Lower leg skin (tissue), 4 donors: ENCODE data around the gene COL8A2. TPM values are rescaled to one million over a fixed set of nuclear protein-coding genes. Genes with fewer than 3 reads are reported as not detected.

Experiments
- DNase-seq, 2 donors: peaks; one replicate each; pipeline ENCODE4 v3.0.0-alpha.2; 2019; ENCODE audit warnings: low spot score in 2 of 2
- H3K4me3 ChIP-seq: fragments of 200-600 bp; sonication (generic); 2 replicates; pipeline ENCODE4 v1.5.1; 2017; ENCODE audit warnings: mild to moderate bottlenecking, low read depth; ENCODE audit not compliant: poor library complexity, severe bottlenecking
- POLR2A ChIP-seq, 2 donors: fragments of 450-650 bp; IDR thresholded peaks; one replicate each; pipeline ENCODE4 v1.6.1; 2016 to 2017; ENCODE audit warnings: antibody characterized with exemption in 2 of 2, mild to moderate bottlenecking in 1 of 2, moderate library complexity in 1 of 2
- WGBS, 2 donors: methylation state at CpG; one replicate each; pipeline ENCODE4 v1.1.5; 2018; 5-methylcytosine and 5-hydroxymethylcytosine counted together
- intact Hi-C: fragments of 100-400 bp; cut with DNase I; formaldehyde crosslinking; loops from one replicate; pipeline ENCODE4 v1.15.0; 2023; ENCODE audit warnings: low total_unique reads
- total RNA-seq, 4 donors: library from RNA; depleted of rRNA; stranded (reverse); fragments of >200 nt; gene quantifications; one replicate each; pipeline ENCODE4 v1.1.0, GENCODE V29; 2016
- TF ChIP-seq, protein P1 (sequence below), 3 donors: fragments of 450-650 bp; IDR thresholded peaks; one replicate each; pipeline ENCODE4 v1.5.1; 2016; ENCODE audit warnings: antibody characterized with exemption in 3 of 3, mild to moderate bottlenecking in 3 of 3, moderate library complexity in 2 of 3

Gene COL8A2
- total RNA-seq, 4 donors from 2014 or later, result 4.8 to 9.8 (median 7.6) TPM

DNA sequence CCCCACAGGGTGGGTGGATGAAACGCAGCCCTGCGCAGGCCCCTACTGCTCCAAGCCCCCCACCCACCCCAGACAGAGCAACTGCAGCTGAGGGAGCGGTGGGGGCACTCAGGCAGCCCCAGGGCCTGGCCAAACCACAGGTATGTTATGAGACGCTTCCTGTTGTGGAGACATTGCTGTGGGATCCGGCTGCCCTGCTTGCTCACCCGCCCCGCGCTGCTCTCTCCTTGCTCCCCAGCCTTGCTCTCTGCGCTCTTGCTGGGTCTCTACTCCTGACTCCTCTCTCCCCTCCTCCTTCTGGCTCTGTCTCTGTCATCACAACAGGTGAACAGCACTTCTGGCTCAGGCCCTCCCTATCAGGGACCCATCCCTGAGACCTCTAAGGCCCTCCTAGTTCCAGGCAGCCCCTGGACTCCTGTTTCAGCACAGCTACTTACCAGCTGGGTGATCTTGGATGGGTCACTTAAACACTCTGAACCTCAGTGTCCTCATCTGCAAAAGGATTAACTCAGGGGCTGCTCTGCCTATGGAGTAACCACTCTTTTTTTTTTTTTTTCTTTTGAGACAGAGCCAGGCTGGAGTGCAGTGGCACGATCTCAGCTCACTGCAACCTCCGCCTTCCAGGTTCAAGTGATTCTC lies 15.9 kb downstream of the COL8A2 start:
- H3K4me3 ChIP-seq, result no peak overlapping the region
- intact Hi-C loops, result no loop called here
- WGBS, 2 donors, result 64 to 76% methylated on average over 11 of the region's 11 CpGs
- DNase-seq, result no peak
- TF ChIP-seq, protein P1, sequence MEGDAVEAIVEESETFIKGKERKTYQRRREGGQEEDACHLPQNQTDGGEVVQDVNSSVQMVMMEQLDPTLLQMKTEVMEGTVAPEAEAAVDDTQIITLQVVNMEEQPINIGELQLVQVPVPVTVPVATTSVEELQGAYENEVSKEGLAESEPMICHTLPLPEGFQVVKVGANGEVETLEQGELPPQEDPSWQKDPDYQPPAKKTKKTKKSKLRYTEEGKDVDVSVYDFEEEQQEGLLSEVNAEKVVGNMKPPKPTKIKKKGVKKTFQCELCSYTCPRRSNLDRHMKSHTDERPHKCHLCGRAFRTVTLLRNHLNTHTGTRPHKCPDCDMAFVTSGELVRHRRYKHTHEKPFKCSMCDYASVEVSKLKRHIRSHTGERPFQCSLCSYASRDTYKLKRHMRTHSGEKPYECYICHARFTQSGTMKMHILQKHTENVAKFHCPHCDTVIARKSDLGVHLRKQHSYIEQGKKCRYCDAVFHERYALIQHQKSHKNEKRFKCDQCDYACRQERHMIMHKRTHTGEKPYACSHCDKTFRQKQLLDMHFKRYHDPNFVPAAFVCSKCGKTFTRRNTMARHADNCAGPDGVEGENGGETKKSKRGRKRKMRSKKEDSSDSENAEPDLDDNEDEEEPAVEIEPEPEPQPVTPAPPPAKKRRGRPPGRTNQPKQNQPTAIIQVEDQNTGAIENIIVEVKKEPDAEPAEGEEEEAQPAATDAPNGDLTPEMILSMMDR (IDR thresholded peaks at IDR 0.05), result no peak
- no peak for TF ChIP-seq POLR2A (IDR thresholded peaks at IDR 0.05)

DNA sequence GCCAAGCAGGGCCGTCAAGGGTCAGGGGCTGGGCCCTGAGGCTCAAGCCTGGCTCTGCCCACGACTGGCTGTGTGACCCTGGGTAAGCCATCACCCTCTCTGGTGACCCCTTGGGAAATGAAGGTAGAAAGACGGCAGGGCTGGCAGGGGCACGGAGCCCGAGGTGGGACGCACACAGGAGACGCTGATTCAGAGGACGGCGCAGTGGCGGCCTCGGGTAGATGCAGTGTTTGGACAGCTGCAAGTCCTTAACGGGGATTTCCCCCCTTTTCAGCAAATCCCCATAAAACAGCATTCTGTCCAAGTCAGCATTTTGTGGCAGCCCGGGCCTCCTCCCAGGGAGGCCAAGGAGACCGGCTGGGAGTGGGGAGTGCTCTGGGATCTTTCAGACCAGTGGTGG lies 16.7 kb downstream of the COL8A2 start:
- no peak for DNase-seq
- H3K4me3 ChIP-seq, result no peak overlapping the region
- intact Hi-C loops, result no loop called here
- 73 to 82% methylated on average over 14 of the region's 14 CpGs for WGBS, 2 donors
- TF ChIP-seq POLR2A (IDR thresholded peaks at IDR 0.05), result no peak
- TF ChIP-seq, protein P1 (IDR thresholded peaks at IDR 0.05), result no peak

DNA sequence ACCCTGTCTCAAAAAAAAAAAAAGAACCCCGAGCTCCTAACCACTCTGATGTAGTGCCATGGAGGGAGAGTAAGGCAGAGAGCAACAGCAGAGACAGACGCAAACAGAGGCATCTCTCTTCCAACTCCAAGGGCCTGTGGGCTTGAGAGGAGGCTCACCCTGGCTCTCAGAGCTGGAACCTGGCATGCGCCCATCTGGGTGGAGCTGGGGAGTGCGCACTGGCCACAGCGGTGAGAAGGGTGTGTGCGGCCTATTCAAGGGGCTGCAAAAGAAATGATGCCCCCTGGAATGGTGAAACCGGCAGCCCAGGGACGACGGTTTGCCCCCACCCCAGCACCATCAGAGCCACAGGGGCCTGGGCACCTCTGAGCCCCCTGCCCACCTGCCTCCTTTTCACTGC lies 17.6 kb downstream of the COL8A2 start:
- no peak for DNase-seq
- no peak for TF ChIP-seq POLR2A (IDR thresholded peaks at IDR 0.05)
- TF ChIP-seq, protein P1 (IDR thresholded peaks at IDR 0.05), result no peak
- H3K4me3 ChIP-seq, result no peak overlapping the region
- intact Hi-C loops, result no loop called here
- 78 to 85% methylated on average over 6 to 9 of the region's 9 CpGs for WGBS, 2 donors

DNA sequence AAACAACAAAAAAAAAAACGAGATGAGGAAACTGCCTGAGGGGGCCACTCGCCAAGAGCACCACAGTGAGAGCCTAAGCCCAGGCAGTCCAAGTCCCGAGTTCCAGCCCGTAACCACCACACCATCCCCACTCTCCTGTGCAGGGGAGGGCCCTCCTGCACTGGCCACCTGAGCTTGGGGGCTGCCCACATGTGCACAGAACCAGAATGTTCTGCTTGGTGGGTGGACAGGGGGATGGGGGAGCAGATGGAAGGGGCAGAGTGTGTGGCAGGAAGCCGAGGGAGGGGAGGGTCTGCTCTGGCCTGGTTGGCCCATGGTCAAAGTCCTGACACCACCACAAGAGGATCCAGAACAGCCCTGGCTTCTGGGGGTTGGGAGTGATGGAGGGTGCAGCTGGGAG lies 18.8 kb downstream of the COL8A2 start:
- intact Hi-C loops, result no loop called here
- no peak overlapping the region for H3K4me3 ChIP-seq
- TF ChIP-seq POLR2A (IDR thresholded peaks at IDR 0.05), result no peak
- TF ChIP-seq, protein P1 (IDR thresholded peaks at IDR 0.05), result no peak
- 46 to 52% methylated on average over 5 of the region's 5 CpGs for WGBS, 2 donors
- DNase-seq, result no peak

DNA sequence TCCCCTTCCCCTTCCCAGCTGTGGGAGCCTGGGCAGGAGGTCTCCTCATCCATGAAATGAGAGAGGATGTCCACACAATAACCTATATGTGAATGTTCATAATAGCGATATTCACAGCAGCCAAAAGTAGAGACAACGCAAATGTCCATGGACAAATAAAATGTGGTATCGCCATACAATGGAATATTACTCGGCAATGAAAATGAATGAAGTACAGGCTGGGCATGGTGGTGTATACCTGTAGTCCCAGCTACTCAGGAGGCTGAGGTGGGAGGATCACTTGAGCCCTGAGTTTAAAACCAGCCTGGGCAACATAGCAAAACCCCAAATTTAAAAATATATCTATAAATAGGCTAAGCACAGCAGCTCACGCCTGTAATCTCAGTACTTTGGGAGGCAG lies 23.5 kb downstream of the COL8A2 start:
- TF ChIP-seq POLR2A (IDR thresholded peaks at IDR 0.05), result no peak
- TF ChIP-seq, protein P1 (IDR thresholded peaks at IDR 0.05), result no peak
- no peak overlapping the region for H3K4me3 ChIP-seq
- no peak for DNase-seq
- WGBS, 2 donors, result 95 to 99% methylated on average over 5 of the region's 5 CpGs
- intact Hi-C loops, result loop anchor here (5.0 kb wide), 1 partner anchor 186 kb away; no protein-coding TSS in a partner anchor

DNA sequence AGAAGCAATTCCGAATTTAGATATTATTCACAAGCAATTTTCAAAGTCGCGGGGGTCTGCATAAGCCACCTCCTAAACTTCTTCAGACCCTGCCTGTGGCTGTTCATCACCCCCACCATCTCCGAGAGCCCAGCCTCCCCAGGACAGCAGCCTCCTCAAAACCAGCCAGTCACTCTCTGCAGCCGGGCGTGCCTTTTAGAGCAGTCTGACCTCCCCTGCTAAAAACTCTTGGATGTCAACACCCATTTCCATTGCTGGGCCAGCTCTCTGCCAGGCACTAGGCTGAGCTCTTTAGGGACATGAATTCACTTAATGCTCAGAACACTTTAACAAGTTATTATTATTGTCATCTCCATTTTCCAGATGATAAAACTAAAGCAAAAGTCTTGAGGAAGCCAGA lies 24.6 kb downstream of the COL8A2 start:
- no peak overlapping the region for H3K4me3 ChIP-seq
- 59 to 68% methylated on average over 6 of the region's 6 CpGs for WGBS, 2 donors

More for the DNA sequence above, 24.6 kb downstream of the COL8A2 start:
- DNase-seq, result no peak
- no peak for TF ChIP-seq POLR2A (IDR thresholded peaks at IDR 0.05)
- TF ChIP-seq, protein P1 (IDR thresholded peaks at IDR 0.05), result no peak
- intact Hi-C loops, result loop anchor here (5.0 kb wide), 1 partner anchor 187 kb away; no protein-coding TSS in a partner anchor
